GM12878 (cell line): Measurements from ENCODE around the gene SSR2. TPM values are rescaled to one million over a fixed set of nuclear protein-coding genes. Genes with fewer than 3 reads are reported as not detected.

Source experiments
- CTCF ChIP-seq, 3 experiments: IDR thresholded peaks in 2 of 3; conservative IDR thresholded peaks in 1 of 3; 2 replicates each; pipeline ENCODE4 v1.5.1; 2011; ENCODE audit warnings: low read depth in 3 of 3, low read length in 3 of 3, mild to moderate bottlenecking in 3 of 3, control low read depth in 2 of 3, moderate library complexity in 2 of 3, inconsistent platforms in 1 of 3, mixed read lengths in 1 of 3; ENCODE audit not compliant: control insufficient read depth in 2 of 3, insufficient read depth in 1 of 3; ENCODE audit errors: extremely low read depth in 1 of 3
- IRF5 ChIP-seq: fragments of 450-650 bp; IDR thresholded peaks from 2 replicates; pipeline ENCODE4 v1.6.1; 2017; ENCODE audit warnings: borderline replicate concordance
- MYB ChIP-seq: fragments of 150-350 bp; IDR thresholded peaks from 2 replicates; pipeline ENCODE4 v1.6.1; 2014; ENCODE audit warnings: mild to moderate bottlenecking, low read depth, low read length, borderline replicate concordance
- STAT1 ChIP-seq: fragments of 450-650 bp; conservative IDR thresholded peaks from 2 replicates; pipeline ENCODE4 v1.6.1; 2014; ENCODE audit warnings: antibody characterized with exemption, mild to moderate bottlenecking
- TAF1 ChIP-seq: IDR thresholded peaks from 2 replicates; pipeline ENCODE4 v1.6.1; 2011; ENCODE audit warnings: mild to moderate bottlenecking, low read depth, low read length, borderline replicate concordance
- TCF3 ChIP-seq: IDR thresholded peaks from 2 replicates; pipeline ENCODE4 v1.6.1; 2012; ENCODE audit warnings: low read depth, mild to moderate bottlenecking, low read length, borderline replicate concordance; ENCODE audit not compliant: insufficient read depth
- ZNF207 ChIP-seq: fragments of 450-650 bp; IDR thresholded peaks from 2 replicates; pipeline ENCODE4 v1.6.1; 2014; ENCODE audit warnings: antibody characterized with exemption, mild to moderate bottlenecking, borderline replicate concordance
- polyA plus RNA-seq, 11 experiments: library from polyadenylated mRNA; depleted of rRNA in 4 of 11; unstranded in 6 of 11; stranded (reverse) in 5 of 11; fragments of >200 nt; fragmentation: Nextera tagmentation in 4 of 11; fragmentation: Illumina TruSeq in 1 of 11; extraction: Ambion mirVana in 4 of 11; extraction: Trizol in 1 of 11; gene quantifications; 1 replicate in 1 of 11; 2 replicates in 10 of 11; pipeline versions ENCODE4 v1.2.1 to v1.2.3, GENCODE V29; 2011 to 2016; ENCODE audit warnings: inconsistent platforms in 2 of 11, missing spikeins in 2 of 11, low read depth in 1 of 11
- total RNA-seq, 4 experiments: library from RNA; depleted of rRNA in 3 of 4; stranded (reverse); fragments of >200 nt in 3 of 4; fragmentation: Illumina TruSeq in 1 of 4; extraction: Trizol in 1 of 4; gene quantifications; 2 replicates each; pipeline versions ENCODE4 v1.2.1 to v1.2.3, GENCODE V29; 2013 to 2021

SSR2 gene
- total and polyA plus RNA-seq, 10 of the 15 experiments (the other 5 are each of a cell fraction or from before 2014, with no cell fraction given), result 207 to 553 (median 315) TPM

- no peak for TF ChIP-seq MYB
- TF ChIP-seq IRF5, result no peak
- TF ChIP-seq STAT1, result no peak
- TF ChIP-seq TAF1, result no peak
- no peak for TF ChIP-seq CTCF (IDR thresholded peaks at IDR 0.05 in 2 of 3, conservative IDR thresholded peaks at IDR 0.05 in 1 of 3; ENCODE audit: control insufficient read depth in 2 of 3, extremely low read depth in 1 of 3, insufficient read depth in 1 of 3, low read depth in 3 of 3, low read length in 3 of 3)
- no peak for TF ChIP-seq TCF3
- TF ChIP-seq ZNF207, result no peak
Measured at GRCh38 chr1:155993595-155993994, 27.2 kb downstream of the SSR2 start (continued).
